ENCODE measurements around the gene SOX4. TPM values are rescaled to one million over a fixed set of nuclear protein-coding genes. Genes with fewer than 3 reads are reported as not detected.

The SOX4 gene
- total RNA-seq, 2 donors from 2014 or later = 41.7 to 44.1 TPM

- no peaks in the 10 kb centered on the region for H3K27me3 ChIP-seq (replicated peaks; ENCODE audit: insufficient read depth)
- no peaks in the 10 kb centered on the region for H3K36me3 ChIP-seq
- DNase-seq (ENCODE audit: low spot score) = no peak
- H3K4me3 ChIP-seq = no peak overlapping the region
- no peaks in the 10 kb centered on the region for H3K9me3 ChIP-seq
- WGBS = 42% methylated on average over 3 of the region's 3 CpGs
- intact Hi-C loops (cut with DNase I) = no loop called here
- H3K27ac ChIP-seq = no peak overlapping the region
- no peaks in the 10 kb centered on the region for H3K4me1 ChIP-seq (replicated peaks)
- TF ChIP-seq POLR2A (IDR thresholded peaks at IDR 0.05) (no peak), POLR2AphosphoS5 (IDR thresholded peaks at IDR 0.05) (no peak)
- TF ChIP-seq, protein P1, sequence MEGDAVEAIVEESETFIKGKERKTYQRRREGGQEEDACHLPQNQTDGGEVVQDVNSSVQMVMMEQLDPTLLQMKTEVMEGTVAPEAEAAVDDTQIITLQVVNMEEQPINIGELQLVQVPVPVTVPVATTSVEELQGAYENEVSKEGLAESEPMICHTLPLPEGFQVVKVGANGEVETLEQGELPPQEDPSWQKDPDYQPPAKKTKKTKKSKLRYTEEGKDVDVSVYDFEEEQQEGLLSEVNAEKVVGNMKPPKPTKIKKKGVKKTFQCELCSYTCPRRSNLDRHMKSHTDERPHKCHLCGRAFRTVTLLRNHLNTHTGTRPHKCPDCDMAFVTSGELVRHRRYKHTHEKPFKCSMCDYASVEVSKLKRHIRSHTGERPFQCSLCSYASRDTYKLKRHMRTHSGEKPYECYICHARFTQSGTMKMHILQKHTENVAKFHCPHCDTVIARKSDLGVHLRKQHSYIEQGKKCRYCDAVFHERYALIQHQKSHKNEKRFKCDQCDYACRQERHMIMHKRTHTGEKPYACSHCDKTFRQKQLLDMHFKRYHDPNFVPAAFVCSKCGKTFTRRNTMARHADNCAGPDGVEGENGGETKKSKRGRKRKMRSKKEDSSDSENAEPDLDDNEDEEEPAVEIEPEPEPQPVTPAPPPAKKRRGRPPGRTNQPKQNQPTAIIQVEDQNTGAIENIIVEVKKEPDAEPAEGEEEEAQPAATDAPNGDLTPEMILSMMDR (IDR thresholded peaks at IDR 0.05) = no peak
These were observed 22.0 kb downstream of the SOX4 start for GRCh38 chr6:21615504-21615903.

GRCh38 chr6:21616005-21616404 lies 22.5 kb downstream of the SOX4 start:
- WGBS = 60% methylated on average over 5 of the region's 5 CpGs
- intact Hi-C loops (cut with DNase I) = no loop called here
- Histone ChIP-seq H3K27me3 (replicated peaks; ENCODE audit: insufficient read depth) (no peaks in the 10 kb centered on the region), H3K4me1 (replicated peaks) (no peaks in the 10 kb centered on the region), H3K36me3 (no peaks in the 10 kb centered on the region), H3K4me3 (no peak overlapping the region), H3K27ac (no peak overlapping the region), H3K9me3 (no peaks in the 10 kb centered on the region)
- no peak for TF ChIP-seq POLR2AphosphoS5 (IDR thresholded peaks at IDR 0.05)
- TF ChIP-seq, protein P1 (IDR thresholded peaks at IDR 0.05) = no peak
- no peak for TF ChIP-seq POLR2A (IDR thresholded peaks at IDR 0.05)
- DNase-seq (ENCODE audit: low spot score) = no peak

DNA sequence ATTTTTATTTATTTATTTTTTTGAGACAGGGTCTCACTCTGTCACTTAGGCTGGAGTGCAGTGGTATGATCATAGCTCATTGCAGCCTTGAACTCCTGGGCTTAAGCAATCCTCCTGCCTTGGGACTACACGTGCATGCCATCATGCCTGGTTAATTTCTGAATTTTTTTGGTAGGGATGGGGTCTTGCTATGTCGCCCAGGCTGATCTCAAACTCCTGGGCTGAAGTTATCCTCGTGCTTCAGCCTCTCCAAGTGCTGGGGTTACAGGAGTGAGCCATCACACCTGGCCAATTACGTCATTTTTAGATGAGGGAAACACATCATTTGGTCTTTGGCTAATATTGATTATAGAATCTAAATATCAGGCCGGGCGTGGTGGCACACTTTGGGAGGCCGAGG lies 32.1 kb downstream of the SOX4 start:
- Histone ChIP-seq H3K4me1 (replicated peaks) (no peaks in the 10 kb centered on the region), H3K36me3 (no peaks in the 10 kb centered on the region), H3K27me3 (replicated peaks; ENCODE audit: insufficient read depth) (no peaks in the 10 kb centered on the region), H3K4me3 (no peak overlapping the region), H3K9me3 (no peaks in the 10 kb centered on the region), H3K27ac (no peak overlapping the region)
- 82% methylated on average over 7 of the region's 7 CpGs for WGBS
- no peak for DNase-seq (ENCODE audit: low spot score)
- TF ChIP-seq POLR2A (IDR thresholded peaks at IDR 0.05) (no peak), POLR2AphosphoS5 (IDR thresholded peaks at IDR 0.05) (no peak)
- TF ChIP-seq, protein P1 (IDR thresholded peaks at IDR 0.05) = no peak
- intact Hi-C loops (cut with DNase I) = no loop called here

GRCh38 chr6:21626756-21627155 lies 33.2 kb downstream of the SOX4 start:
- Histone ChIP-seq H3K27ac (no peak overlapping the region), H3K4me1 (replicated peaks) (no peaks in the 10 kb centered on the region), H3K27me3 (replicated peaks; ENCODE audit: insufficient read depth) (no peaks in the 10 kb centered on the region), H3K4me3 (no peak overlapping the region), H3K9me3 (no peaks in the 10 kb centered on the region), H3K36me3 (no peaks in the 10 kb centered on the region)
- WGBS = 38% methylated on average over 1 of the region's 1 CpG
- intact Hi-C loops (cut with DNase I) = no loop called here
- DNase-seq (ENCODE audit: low spot score) = no peak
- TF ChIP-seq POLR2AphosphoS5 (IDR thresholded peaks at IDR 0.05) (no peak), POLR2A (IDR thresholded peaks at IDR 0.05) (no peak)
- TF ChIP-seq, protein P1 (IDR thresholded peaks at IDR 0.05) = no peak

DNA sequence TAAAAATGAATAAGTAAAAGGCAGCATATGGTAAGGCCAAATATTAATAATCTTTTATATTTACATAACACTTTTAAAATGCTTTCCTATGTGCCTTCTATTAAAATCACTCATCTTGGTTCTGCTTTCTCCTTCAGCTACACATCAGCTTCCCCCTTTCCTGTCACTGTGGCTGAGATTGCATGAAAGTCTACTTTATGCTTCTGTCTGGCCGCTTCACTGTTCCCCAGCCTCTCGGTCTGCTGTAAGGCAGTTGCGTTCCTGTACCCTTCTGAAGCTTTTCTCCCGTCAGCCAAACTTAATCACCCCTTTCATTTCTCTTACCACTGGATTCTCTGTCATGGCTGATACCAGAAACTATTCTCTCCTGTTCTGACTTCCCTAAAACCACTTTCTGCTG lies 34.6 kb downstream of the SOX4 start:
- intact Hi-C loops (cut with DNase I) = no loop called here
- TF ChIP-seq, protein P1 (IDR thresholded peaks at IDR 0.05) = no peak
- TF ChIP-seq POLR2A (IDR thresholded peaks at IDR 0.05) (no peak), POLR2AphosphoS5 (IDR thresholded peaks at IDR 0.05) (no peak)
- DNase-seq (ENCODE audit: low spot score) = no peak
- Histone ChIP-seq H3K27me3 (replicated peaks; ENCODE audit: insufficient read depth) (no peaks in the 10 kb centered on the region), H3K4me1 (replicated peaks) (no peaks in the 10 kb centered on the region), H3K9me3 (no peaks in the 10 kb centered on the region), H3K36me3 (no peaks in the 10 kb centered on the region), H3K27ac (no peak overlapping the region), H3K4me3 (no peak overlapping the region)
- 93% methylated on average over 4 of the region's 4 CpGs for WGBS
